ENCODE measurements around the gene MSH6.

GRCh38 chr2:47779426-47779790 is 3.5 kb upstream of the MSH6 start:
- TF ChIP-seq, protein P1, sequence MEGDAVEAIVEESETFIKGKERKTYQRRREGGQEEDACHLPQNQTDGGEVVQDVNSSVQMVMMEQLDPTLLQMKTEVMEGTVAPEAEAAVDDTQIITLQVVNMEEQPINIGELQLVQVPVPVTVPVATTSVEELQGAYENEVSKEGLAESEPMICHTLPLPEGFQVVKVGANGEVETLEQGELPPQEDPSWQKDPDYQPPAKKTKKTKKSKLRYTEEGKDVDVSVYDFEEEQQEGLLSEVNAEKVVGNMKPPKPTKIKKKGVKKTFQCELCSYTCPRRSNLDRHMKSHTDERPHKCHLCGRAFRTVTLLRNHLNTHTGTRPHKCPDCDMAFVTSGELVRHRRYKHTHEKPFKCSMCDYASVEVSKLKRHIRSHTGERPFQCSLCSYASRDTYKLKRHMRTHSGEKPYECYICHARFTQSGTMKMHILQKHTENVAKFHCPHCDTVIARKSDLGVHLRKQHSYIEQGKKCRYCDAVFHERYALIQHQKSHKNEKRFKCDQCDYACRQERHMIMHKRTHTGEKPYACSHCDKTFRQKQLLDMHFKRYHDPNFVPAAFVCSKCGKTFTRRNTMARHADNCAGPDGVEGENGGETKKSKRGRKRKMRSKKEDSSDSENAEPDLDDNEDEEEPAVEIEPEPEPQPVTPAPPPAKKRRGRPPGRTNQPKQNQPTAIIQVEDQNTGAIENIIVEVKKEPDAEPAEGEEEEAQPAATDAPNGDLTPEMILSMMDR (IDR thresholded peaks at IDR 0.05 in 4 of 5, conservative IDR thresholded peaks at IDR 0.05 in 1 of 5): no peak
- no peak for TF ChIP-seq POLR2A (IDR thresholded peaks at IDR 0.05)

Measured in gastrocnemius medialis (tissue), 4 donors.